GM21360 (cell line): ENCODE results near the gene NPFFR1.
A peak's percentile ranks its signal among the peaks of the same experiment; 100 is the strongest.

ENCODE experiments used
- ATAC-seq: cut with Tn5 transposase; IDR thresholded peaks from one replicate; pipeline ENCODE4 v1.9.1; 2021; ENCODE audit warnings: mild to moderate bottlenecking, moderate library complexity; ENCODE audit not compliant: unreplicated experiment

NPFFR1 gene

GRCh38 chr10:70289739-70290138 lies 5.9 kb upstream of the NPFFR1 start:
- ATAC-seq: no peak

DNA sequence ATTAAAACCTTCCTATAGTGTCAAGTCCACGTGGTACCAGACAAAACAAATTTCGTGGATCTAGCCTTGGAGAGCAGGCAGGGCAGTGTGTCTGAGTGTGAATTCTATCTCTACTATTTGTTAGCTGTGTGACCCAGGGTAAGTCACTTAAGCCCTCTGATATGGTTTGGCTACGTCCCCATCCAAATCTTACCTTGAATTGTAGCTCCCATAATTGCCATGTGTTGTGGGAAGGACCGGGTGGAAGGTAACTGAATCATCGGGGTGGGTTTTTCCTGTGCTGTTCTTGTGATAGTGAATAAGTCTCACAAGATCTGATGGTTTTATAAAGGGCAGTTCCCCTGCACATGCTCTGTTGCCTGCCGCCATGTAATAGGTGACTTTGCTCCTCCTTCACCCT lies 2.8 kb upstream of the NPFFR1 start:
- no peak for ATAC-seq

GRCh38 chr10:70285476-70285831 lies 1.6 kb upstream of the NPFFR1 start:
- no peak for ATAC-seq

GRCh38 chr10:70284542-70285475 lies 1.0 kb upstream of the NPFFR1 start:
- no peak for ATAC-seq

DNA sequence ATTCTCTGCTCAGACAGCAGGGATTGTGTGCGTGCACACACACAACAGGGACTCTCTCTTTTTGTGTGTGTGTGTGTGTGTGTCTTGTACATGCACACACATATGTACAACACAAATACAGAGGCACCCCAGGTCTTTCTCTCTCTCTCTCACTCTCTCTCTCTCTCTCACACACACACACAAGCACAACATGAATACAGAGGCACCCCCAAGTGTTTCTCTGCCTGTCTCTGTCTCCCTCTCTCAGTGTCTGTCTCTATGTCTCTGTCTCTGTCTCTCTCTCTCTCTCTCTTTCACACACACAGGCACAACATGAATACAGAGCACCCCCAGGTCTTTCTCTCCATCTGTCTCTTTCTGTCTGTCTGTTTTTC lies 746 bp downstream of the NPFFR1 start:
- no peak for ATAC-seq

DNA sequence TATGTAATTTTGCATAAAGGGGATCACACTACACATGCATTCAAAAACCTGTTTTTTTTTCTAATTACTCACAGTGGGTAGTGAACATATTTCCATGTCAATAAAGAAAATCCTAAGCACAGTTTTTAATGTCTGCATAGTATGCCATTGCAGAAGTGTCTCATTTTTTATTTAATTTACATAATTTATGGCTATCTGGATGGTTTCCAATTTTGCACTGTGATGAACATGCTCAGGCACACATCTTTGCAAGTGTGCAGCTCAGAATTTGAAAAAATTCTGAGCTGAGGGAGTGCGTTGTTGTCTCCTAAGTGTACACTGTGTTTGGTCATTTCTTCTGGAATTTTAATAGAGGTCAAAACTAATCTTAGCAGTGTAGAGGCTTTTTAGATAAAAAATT lies 2.2 kb downstream of the NPFFR1 start:
- no peak for ATAC-seq

GRCh38 chr10:70280099-70280498 lies 3.7 kb downstream of the NPFFR1 start:
- ATAC-seq: no peak

DNA sequence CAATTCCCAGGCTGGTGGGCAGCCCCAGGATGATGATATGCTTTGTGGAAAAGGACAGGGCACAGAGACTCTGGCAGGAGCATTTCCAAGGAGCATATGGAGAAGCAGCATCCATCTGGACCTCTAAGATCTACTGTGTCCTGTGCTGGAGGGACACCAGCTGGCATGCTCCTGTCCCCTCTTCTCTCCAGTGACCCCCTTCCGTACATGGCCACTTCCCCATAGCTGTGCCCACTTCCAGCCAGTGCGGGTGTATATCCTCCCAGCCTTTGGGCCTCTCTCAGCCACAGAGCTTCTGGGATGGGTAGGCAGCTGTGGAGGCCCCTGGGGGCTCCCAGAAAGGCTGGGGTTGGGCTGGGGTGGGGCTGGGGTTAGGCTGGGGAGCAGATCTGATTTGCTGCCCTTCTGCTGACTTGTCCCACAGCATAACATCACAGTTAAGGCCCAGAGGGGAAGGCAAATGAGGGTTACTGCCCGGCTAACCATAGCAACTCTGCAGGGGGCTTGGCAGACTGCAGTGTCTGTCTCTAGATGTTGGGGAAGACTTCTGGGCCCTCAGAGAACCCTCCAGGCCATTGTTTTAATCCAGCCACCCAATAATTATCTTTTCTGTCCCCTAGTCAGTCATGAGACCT lies 6.3 kb downstream of the NPFFR1 start:
- no peak for ATAC-seq

DNA sequence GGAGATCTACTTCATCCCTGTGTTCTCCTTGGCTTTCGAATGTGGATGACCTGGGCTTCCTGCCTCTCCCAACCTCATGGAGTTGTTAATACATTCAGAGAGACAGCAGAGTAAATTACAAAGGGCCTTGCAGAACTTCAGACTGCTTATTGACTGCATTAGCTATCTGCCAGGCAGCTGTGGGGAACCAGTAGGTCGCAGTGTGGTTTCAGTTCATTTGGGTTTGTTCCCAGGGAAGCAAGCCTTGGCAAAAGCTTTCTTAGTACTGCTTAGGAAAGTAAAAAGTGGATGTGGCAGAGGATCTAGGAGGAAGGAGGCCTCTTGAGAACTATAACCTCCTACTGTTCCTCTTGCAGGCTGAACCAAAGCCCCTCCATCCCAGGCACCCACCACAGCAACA lies 9.2 kb downstream of the NPFFR1 start:
- no peak for ATAC-seq

- ATAC-seq: peak; percentile 50
Measured at GRCh38 chr10:70272925-70273316, 10.9 kb downstream of the NPFFR1 start.

DNA sequence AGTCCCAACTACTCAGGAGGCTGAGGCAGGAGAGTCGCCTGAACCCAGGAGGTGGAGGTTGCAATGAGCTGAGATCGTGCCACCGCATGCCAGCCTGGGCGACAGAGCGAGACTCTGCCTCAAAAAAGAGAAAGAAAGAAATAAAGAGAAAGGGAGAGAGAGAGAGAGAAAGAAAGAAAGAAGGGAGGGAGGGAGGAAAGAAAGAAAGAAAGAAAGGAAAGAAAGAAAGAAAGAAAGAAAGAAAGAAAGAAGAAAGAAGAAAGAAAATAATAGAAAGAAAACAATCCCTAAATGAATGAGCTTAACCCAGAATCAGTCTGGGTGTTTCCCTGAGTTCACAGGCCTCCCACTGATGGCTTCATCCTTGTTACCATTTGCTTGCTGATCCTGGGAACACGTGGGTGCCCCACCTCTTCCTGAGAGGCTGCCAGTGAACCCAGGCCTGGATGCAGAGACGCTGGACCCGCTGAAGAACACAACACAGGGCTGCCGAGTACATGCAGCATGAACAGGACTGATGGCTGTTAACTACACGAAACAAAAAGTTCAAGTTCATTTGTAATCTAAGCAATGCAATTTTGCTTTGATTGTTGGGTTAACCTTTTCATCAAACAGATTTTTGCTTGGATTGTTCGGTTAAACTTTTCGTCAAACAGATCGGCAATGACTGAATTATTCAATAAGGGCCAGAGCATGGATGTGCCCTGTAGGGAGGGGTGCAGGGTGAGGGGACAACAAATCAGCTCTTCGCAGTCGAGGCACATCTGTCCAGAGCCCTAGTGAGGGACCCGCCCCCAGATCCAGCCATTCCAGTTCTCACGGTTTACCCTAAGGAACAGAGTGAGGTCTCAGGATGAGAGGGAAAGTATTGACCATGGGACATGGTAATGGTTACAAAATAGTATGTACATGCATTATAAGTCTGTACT lies 11.5 kb downstream of the NPFFR1 start:
- no peak for ATAC-seq

- no peak for ATAC-seq
Measured at GRCh38 chr10:70270952-70271351, 12.9 kb downstream of the NPFFR1 start.

GRCh38 chr10:70269741-70270140 lies 14.1 kb downstream of the NPFFR1 start:
- ATAC-seq: no peak

DNA sequence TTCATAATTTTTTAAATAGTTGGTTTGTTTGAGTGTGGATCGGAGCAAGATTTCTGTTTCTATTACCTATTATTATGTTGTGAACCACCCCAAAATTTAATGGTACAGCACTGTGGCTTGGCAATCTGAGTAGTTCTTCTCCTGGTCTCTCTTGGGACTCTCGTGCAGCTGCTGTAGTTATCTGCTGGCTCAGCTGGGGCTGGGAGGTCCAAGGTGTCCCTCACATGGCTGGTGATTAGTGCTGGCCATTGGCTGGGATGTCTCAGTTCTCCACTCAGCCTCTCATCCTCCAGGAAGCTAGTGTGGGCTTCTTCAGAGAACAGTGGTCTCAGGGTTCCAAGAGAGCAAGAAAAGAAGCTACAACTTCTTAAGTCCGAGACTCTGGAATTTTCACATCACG lies 15.4 kb downstream of the NPFFR1 start:
- no peak for ATAC-seq

GRCh38 chr10:70267161-70267933 lies 16.5 kb downstream of the NPFFR1 start:
- ATAC-seq: no peak

DNA sequence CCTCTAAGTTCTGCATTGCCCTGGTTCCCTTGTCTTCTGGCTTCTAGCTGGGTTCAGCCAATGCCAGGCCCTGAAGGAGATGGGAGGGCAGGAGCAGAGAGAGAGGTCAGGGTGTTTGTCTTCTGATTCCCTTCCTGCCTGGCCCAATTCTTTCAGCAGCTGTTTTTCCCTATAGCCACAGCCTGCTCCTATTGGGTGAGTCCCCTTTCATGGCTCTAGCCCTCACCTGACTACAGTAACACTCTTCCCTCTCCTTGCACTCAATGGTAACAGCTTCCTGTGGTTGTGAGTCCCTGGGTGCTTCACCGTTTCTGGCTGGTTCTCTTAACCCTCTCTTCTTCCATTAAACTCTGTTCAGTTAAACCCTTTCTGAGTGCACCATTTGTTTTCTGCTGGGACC lies 17.1 kb downstream of the NPFFR1 start:
- ATAC-seq: no peak

- no peak for ATAC-seq
Measured at GRCh38 chr10:70266056-70266455, 17.7 kb downstream of the NPFFR1 start.

DNA sequence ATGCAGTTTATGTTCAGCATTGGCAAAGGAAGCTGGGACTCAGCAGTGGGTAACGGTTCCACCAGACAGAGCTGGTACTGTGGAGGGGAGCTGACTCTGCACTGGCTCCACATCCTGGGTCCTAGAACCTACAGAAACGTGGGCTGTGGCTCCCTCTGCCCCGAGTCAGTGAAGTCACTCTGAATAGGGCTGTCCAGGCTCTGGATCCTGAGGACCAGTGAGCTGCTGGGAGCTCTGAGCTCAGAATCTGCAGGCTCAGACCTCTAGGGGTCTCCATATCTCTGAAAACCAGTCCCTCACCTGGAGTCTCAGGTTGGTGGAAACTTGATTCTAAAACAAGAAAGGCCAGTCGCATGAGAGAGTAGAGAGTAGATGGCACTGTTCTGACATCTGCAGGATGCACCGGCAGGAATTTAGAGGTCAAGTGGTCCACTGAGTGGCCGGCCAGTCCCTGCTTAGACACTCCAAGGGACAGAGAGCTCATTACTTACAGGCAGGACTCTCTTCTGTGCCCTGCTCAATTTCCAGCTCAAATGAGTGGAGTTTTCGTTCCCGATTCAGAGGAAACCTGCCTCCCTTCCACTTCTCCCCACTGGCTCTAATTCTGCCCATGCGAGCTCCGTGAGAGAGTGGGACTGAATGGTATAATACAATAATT lies 18.6 kb downstream of the NPFFR1 start:
- ATAC-seq: no peak

GRCh38 chr10:70260734-70261133 lies 23.1 kb downstream of the NPFFR1 start:
- ATAC-seq: no peak

DNA sequence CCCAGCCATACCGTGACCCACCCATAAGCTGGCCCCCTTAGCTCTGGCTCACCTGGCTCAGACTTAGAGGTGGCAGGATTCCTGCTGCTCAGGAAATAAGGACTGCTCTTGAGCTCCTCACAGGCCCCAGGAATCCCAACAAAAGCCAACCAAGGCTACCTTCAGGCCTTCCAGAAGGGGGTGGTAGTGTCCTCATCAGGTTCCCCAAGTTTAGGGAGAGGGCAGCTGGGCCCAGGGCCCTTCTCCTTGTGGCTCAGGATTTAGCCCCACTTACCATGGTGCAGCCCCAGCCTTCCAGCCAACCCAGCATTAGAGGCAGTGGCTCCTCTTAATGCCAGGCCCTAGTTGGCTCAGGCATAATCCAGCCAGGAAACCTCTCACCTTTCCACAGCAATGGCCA lies 23.5 kb downstream of the NPFFR1 start:
- no peak for ATAC-seq
